Measurements from ENCODE around the gene THUMPD3.

The THUMPD3 gene

GRCh38 chr3:9339761-9340471 lies 22.9 kb upstream of the THUMPD3 start:
- no peak overlapping the region for H3K4me3 ChIP-seq (ENCODE audit: low read depth in 1 of 5, low read length in 5 of 5)
- H3K27ac ChIP-seq (ENCODE audit: low read depth, low read length) = no peak overlapping the region
- H3K4me1 ChIP-seq (ENCODE audit: control insufficient read depth in 5 of 5, insufficient read depth in 5 of 5, low read length in 5 of 5) = peaks cover 0 to 12% (median 9%) of the 10 kb centered on the region in 5 donors
- H3K9ac ChIP-seq (ENCODE audit: low read length in 5 of 5) = no peak overlapping the region
- no peaks in the 10 kb centered on the region for H3K36me3 ChIP-seq (ENCODE audit: control insufficient read depth in 5 of 5, insufficient read depth in 5 of 5, low read length in 5 of 5)
- no peaks in the 10 kb centered on the region for H3K27me3 ChIP-seq (ENCODE audit: control insufficient read depth in 5 of 5, insufficient read depth in 4 of 5, low read length in 5 of 5)
- H3K9me3 ChIP-seq (ENCODE audit: control insufficient read depth in 5 of 5, low read length in 5 of 5) = no peaks in the 10 kb centered on the region

GRCh38 chr3:9340472-9340902 lies 22.4 kb upstream of the THUMPD3 start:
- Histone ChIP-seq H3K4me1 (ENCODE audit: control insufficient read depth in 5 of 5, insufficient read depth in 5 of 5, low read length in 5 of 5) (peaks cover 0 to 12% (median 9%) of the 10 kb centered on the region in 5 donors), H3K27me3 (ENCODE audit: control insufficient read depth in 5 of 5, insufficient read depth in 4 of 5, low read length in 5 of 5) (no peaks in the 10 kb centered on the region), H3K36me3 (ENCODE audit: control insufficient read depth in 5 of 5, insufficient read depth in 5 of 5, low read length in 5 of 5) (no peaks in the 10 kb centered on the region), H3K9ac (ENCODE audit: low read length in 5 of 5) (no peak overlapping the region), H3K9me3 (ENCODE audit: control insufficient read depth in 5 of 5, low read length in 5 of 5) (no peaks in the 10 kb centered on the region), H3K4me3 (ENCODE audit: low read depth in 1 of 5, low read length in 5 of 5) (no peak overlapping the region), H3K27ac (ENCODE audit: low read depth, low read length) (no peak overlapping the region)

GRCh38 chr3:9342696-9343095 lies 20.2 kb upstream of the THUMPD3 start:
- no peak overlapping the region for H3K27ac ChIP-seq (ENCODE audit: low read depth, low read length)
- H3K4me1 ChIP-seq (ENCODE audit: control insufficient read depth in 5 of 5, insufficient read depth in 5 of 5, low read length in 5 of 5) = peaks cover 0 to 12% (median 9%) of the 10 kb centered on the region in 5 donors
- no peaks in the 10 kb centered on the region for H3K27me3 ChIP-seq (ENCODE audit: control insufficient read depth in 5 of 5, insufficient read depth in 4 of 5, low read length in 5 of 5)
- no peak overlapping the region for H3K9ac ChIP-seq (ENCODE audit: low read length in 5 of 5)
- no peak overlapping the region for H3K4me3 ChIP-seq (ENCODE audit: low read depth in 1 of 5, low read length in 5 of 5)
- no peaks in the 10 kb centered on the region for H3K9me3 ChIP-seq (ENCODE audit: control insufficient read depth in 5 of 5, low read length in 5 of 5)
- no peaks in the 10 kb centered on the region for H3K36me3 ChIP-seq (ENCODE audit: control insufficient read depth in 5 of 5, insufficient read depth in 5 of 5, low read length in 5 of 5)

- Histone ChIP-seq H3K9ac (ENCODE audit: low read length in 5 of 5) (no peak overlapping the region), H3K4me1 (ENCODE audit: control insufficient read depth in 5 of 5, insufficient read depth in 5 of 5, low read length in 5 of 5) (peaks cover 0 to 12% (median 9%) of the 10 kb centered on the region in 5 donors), H3K36me3 (ENCODE audit: control insufficient read depth in 5 of 5, insufficient read depth in 5 of 5, low read length in 5 of 5) (no peaks in the 10 kb centered on the region), H3K4me3 (ENCODE audit: low read depth in 1 of 5, low read length in 5 of 5) (no peak overlapping the region), H3K27ac (ENCODE audit: low read depth, low read length) (no peak overlapping the region), H3K27me3 (ENCODE audit: control insufficient read depth in 5 of 5, insufficient read depth in 4 of 5, low read length in 5 of 5) (no peaks in the 10 kb centered on the region), H3K9me3 (ENCODE audit: control insufficient read depth in 5 of 5, low read length in 5 of 5) (no peaks in the 10 kb centered on the region)
Observed at GRCh38 chr3:9343115-9343514, 19.7 kb upstream of the THUMPD3 start.

GRCh38 chr3:9345041-9345440 lies 17.8 kb upstream of the THUMPD3 start:
- H3K27me3 ChIP-seq (ENCODE audit: control insufficient read depth in 5 of 5, insufficient read depth in 4 of 5, low read length in 5 of 5) = no peaks in the 10 kb centered on the region
- peaks cover 0 to 2% (median 0%) of the 10 kb centered on the region in 5 donors for H3K36me3 ChIP-seq (ENCODE audit: control insufficient read depth in 5 of 5, insufficient read depth in 5 of 5, low read length in 5 of 5)
- no peak overlapping the region for H3K4me3 ChIP-seq (ENCODE audit: low read depth in 1 of 5, low read length in 5 of 5)
- no peak overlapping the region for H3K9ac ChIP-seq (ENCODE audit: low read length in 5 of 5)
- no peak overlapping the region for H3K27ac ChIP-seq (ENCODE audit: low read depth, low read length)
- peaks cover 0 to 6% (median 0%) of the 10 kb centered on the region in 5 donors for H3K4me1 ChIP-seq (ENCODE audit: control insufficient read depth in 5 of 5, insufficient read depth in 5 of 5, low read length in 5 of 5)
- H3K9me3 ChIP-seq (ENCODE audit: control insufficient read depth in 5 of 5, low read length in 5 of 5) = no peaks in the 10 kb centered on the region

- no peaks in the 10 kb centered on the region for H3K9me3 ChIP-seq (ENCODE audit: control insufficient read depth in 5 of 5, low read length in 5 of 5)
- no peak overlapping the region for H3K4me3 ChIP-seq (ENCODE audit: low read depth in 1 of 5, low read length in 5 of 5)
- H3K36me3 ChIP-seq (ENCODE audit: control insufficient read depth in 5 of 5, insufficient read depth in 5 of 5, low read length in 5 of 5) = peaks cover 0 to 2% (median 0%) of the 10 kb centered on the region in 5 donors
- no peak overlapping the region for H3K9ac ChIP-seq (ENCODE audit: low read length in 5 of 5)
- H3K27ac ChIP-seq (ENCODE audit: low read depth, low read length) = no peak overlapping the region
- peaks cover 0 to 6% (median 0%) of the 10 kb centered on the region in 5 donors for H3K4me1 ChIP-seq (ENCODE audit: control insufficient read depth in 5 of 5, insufficient read depth in 5 of 5, low read length in 5 of 5)
- H3K27me3 ChIP-seq (ENCODE audit: control insufficient read depth in 5 of 5, insufficient read depth in 4 of 5, low read length in 5 of 5) = no peaks in the 10 kb centered on the region
Observed at GRCh38 chr3:9346141-9346540, 16.7 kb upstream of the THUMPD3 start.

- Histone ChIP-seq H3K4me1 (ENCODE audit: control insufficient read depth in 5 of 5, insufficient read depth in 5 of 5, low read length in 5 of 5) (peaks cover 0 to 6% (median 0%) of the 10 kb centered on the region in 5 donors), H3K27me3 (ENCODE audit: control insufficient read depth in 5 of 5, insufficient read depth in 4 of 5, low read length in 5 of 5) (no peaks in the 10 kb centered on the region), H3K27ac (ENCODE audit: low read depth, low read length) (no peak overlapping the region), H3K36me3 (ENCODE audit: control insufficient read depth in 5 of 5, insufficient read depth in 5 of 5, low read length in 5 of 5) (peaks cover 0 to 3% (median 0%) of the 10 kb centered on the region in 5 donors), H3K9me3 (ENCODE audit: control insufficient read depth in 5 of 5, low read length in 5 of 5) (no peaks in the 10 kb centered on the region), H3K4me3 (ENCODE audit: low read depth in 1 of 5, low read length in 5 of 5) (no peak overlapping the region), H3K9ac (ENCODE audit: low read length in 5 of 5) (no peak overlapping the region)
Observed at GRCh38 chr3:9347081-9347480, 15.8 kb upstream of the THUMPD3 start.

GRCh38 chr3:9347887-9348286 lies 15.0 kb upstream of the THUMPD3 start:
- H3K4me1 ChIP-seq (ENCODE audit: control insufficient read depth in 5 of 5, insufficient read depth in 5 of 5, low read length in 5 of 5) = peaks cover 0 to 8% (median 1%) of the 10 kb centered on the region in 5 donors
- H3K27me3 ChIP-seq (ENCODE audit: control insufficient read depth in 5 of 5, insufficient read depth in 4 of 5, low read length in 5 of 5) = no peaks in the 10 kb centered on the region
- no peak overlapping the region for H3K27ac ChIP-seq (ENCODE audit: low read depth, low read length)
- H3K36me3 ChIP-seq (ENCODE audit: control insufficient read depth in 5 of 5, insufficient read depth in 5 of 5, low read length in 5 of 5) = peaks cover 0 to 3% (median 0%) of the 10 kb centered on the region in 5 donors
- no peak overlapping the region for H3K9ac ChIP-seq (ENCODE audit: low read length in 5 of 5)
- no peaks in the 10 kb centered on the region for H3K9me3 ChIP-seq (ENCODE audit: control insufficient read depth in 5 of 5, low read length in 5 of 5)
- H3K4me3 ChIP-seq (ENCODE audit: low read depth in 1 of 5, low read length in 5 of 5) = no peak overlapping the region

GRCh38 chr3:9349321-9350117 lies 13.3 kb upstream of the THUMPD3 start:
- H3K27me3 ChIP-seq (ENCODE audit: control insufficient read depth in 5 of 5, insufficient read depth in 4 of 5, low read length in 5 of 5) = no peaks in the 10 kb centered on the region
- H3K9ac ChIP-seq (ENCODE audit: low read length in 5 of 5) = peak overlapping the region in 1 of 5 donors; percentile 47
- no peak overlapping the region for H3K27ac ChIP-seq (ENCODE audit: low read depth, low read length)
- no peak overlapping the region for H3K4me3 ChIP-seq (ENCODE audit: low read depth in 1 of 5, low read length in 5 of 5)
- peaks cover 0 to 14% (median 3%) of the 10 kb centered on the region in 5 donors for H3K4me1 ChIP-seq (ENCODE audit: control insufficient read depth in 5 of 5, insufficient read depth in 5 of 5, low read length in 5 of 5)
- H3K36me3 ChIP-seq (ENCODE audit: control insufficient read depth in 5 of 5, insufficient read depth in 5 of 5, low read length in 5 of 5) = peaks cover 0 to 3% (median 0%) of the 10 kb centered on the region in 5 donors
- no peaks in the 10 kb centered on the region for H3K9me3 ChIP-seq (ENCODE audit: control insufficient read depth in 5 of 5, low read length in 5 of 5)

- Histone ChIP-seq H3K27ac (ENCODE audit: low read depth, low read length) (no peak overlapping the region), H3K9me3 (ENCODE audit: control insufficient read depth in 5 of 5, low read length in 5 of 5) (no peaks in the 10 kb centered on the region), H3K36me3 (ENCODE audit: control insufficient read depth in 5 of 5, insufficient read depth in 5 of 5, low read length in 5 of 5) (peaks cover 0 to 3% (median 0%) of the 10 kb centered on the region in 5 donors), H3K9ac (ENCODE audit: low read length in 5 of 5) (no peak overlapping the region), H3K4me1 (ENCODE audit: control insufficient read depth in 5 of 5, insufficient read depth in 5 of 5, low read length in 5 of 5) (peaks cover 0 to 14% (median 3%) of the 10 kb centered on the region in 5 donors), H3K4me3 (ENCODE audit: low read depth in 1 of 5, low read length in 5 of 5) (no peak overlapping the region), H3K27me3 (ENCODE audit: control insufficient read depth in 5 of 5, insufficient read depth in 4 of 5, low read length in 5 of 5) (no peaks in the 10 kb centered on the region)
Observed at GRCh38 chr3:9351709-9352126, 11.1 kb upstream of the THUMPD3 start.
